Pancreas (tissue), 10 donors: ENCODE measurements around the gene APOF. TPM values are rescaled to one million over a fixed set of nuclear protein-coding genes. Genes with fewer than 3 reads are reported as not detected.
A peak's percentile ranks its signal among the peaks of the same experiment; 100 is the strongest.

Source experiments
- ATAC-seq, 4 donors: fragments of 200-7000 bp; cut with Tn5 transposase; one replicate each; pipeline versions ENCODE4 v1.8.0 to v1.9.1; 2020; ENCODE audit warnings: mild to moderate bottlenecking in 4 of 4, moderate library complexity in 4 of 4
- DNase-seq, 6 donors: peaks; one replicate each; pipeline ENCODE4 v3.0.0-alpha.2; 2020
- FAIRE-seq: peaks from 2 replicates; lab custom pipeline; 2012; peaks lifted over from hg19 to GRCh38; lab: Jason Lieb, UNC
- H3K27ac ChIP-seq, 4 donors: fragments of 200-600 bp; sonication (generic); 1 replicate in 3 of 4; 2 replicates in 1 of 4; pipeline versions ENCODE4 v1.5.0 to v1.8.0; 2020
- H3K27me3 ChIP-seq, 4 donors: fragments of 200-600 bp; one replicate each; pipeline ENCODE4 v1.8.0; 2021
- H3K36me3 ChIP-seq, 3 donors: fragments of 200-600 bp; sonication (generic) in 1 of 3; one replicate each; pipeline versions ENCODE4 v1.5.0 to v1.8.0; 2020 to 2021
- H3K4me1 ChIP-seq, 3 donors: fragments of 200-600 bp; one replicate each; pipeline ENCODE4 v1.8.0; 2021
- H3K4me3 ChIP-seq, 4 donors: fragments of 200-600 bp; sonication (generic) in 2 of 4; one replicate each; pipeline versions ENCODE4 v1.5.0 to v1.8.0; 2020 to 2021
- H3K9me3 ChIP-seq, 4 donors: fragments of 200-600 bp; one replicate each; pipeline ENCODE4 v1.8.0; 2021
- WGBS, 2 donors: extraction: QIAGEN DNeasy Blood & Tissue Kit; methylation state at CpG; one replicate each; pipeline ENCODE4 v1.1.7; 2013; 5-methylcytosine and 5-hydroxymethylcytosine counted together
- intact Hi-C, 3 donors: fragments of 100-400 bp; cut with DNase I; formaldehyde crosslinking; loops; one replicate each; pipeline versions ENCODE4 v1.11.1 to v1.14.2; 2022
- polyA plus RNA-seq, 2 donors: library from polyadenylated mRNA; stranded (reverse); fragments of 200-250 nt; gene quantifications; one replicate each; pipeline ENCODE4 v1.2.3, GENCODE V29; 2013
- total RNA-seq, 6 donors: library from RNA; stranded (reverse); fragmentation: NEBNext Ultra II Directional in 4 of 6; extraction: Animal tissue kit (Norgen Biotek cat#: 25700) in 4 of 6; gene quantifications; one replicate each; pipeline versions ENCODE4 v1.2.1 to v1.2.4, GENCODE V29; 2021 to 2023
- TF ChIP-seq, protein P1 (sequence below), 4 donors: fragments of 200-600 bp; sonication (generic) in 3 of 4; IDR thresholded peaks; one replicate each; pipeline versions ENCODE4 v1.5.0 to v1.8.0; 2021; ENCODE audit warnings: antibody characterized with exemption in 4 of 4
- donor health status: healthy with polysubstance abuse.
- donor health status: DM: no; HTN: no; CAD: no; lungs with moderate emphysema.
- donor health status: DM: no; HTN: no; CAD: no.
- donor health status: control.
- donor health status: control.
- donor health status: Bipolar disorder and iron deficiency.
- donor health status: DM: yes; HTN: yes; CAD: no.
- donor health status: DM: no; HTN: no; CAD: no.
- donor health status: DM: no; HTN: no; CAD: no.
- donor health status: DM: yes; HTN: yes; CAD: no.

The APOF gene
- total and polyA plus RNA-seq, 8 donors: 0.05 to 0.13 TPM; not detected in 6

DNA sequence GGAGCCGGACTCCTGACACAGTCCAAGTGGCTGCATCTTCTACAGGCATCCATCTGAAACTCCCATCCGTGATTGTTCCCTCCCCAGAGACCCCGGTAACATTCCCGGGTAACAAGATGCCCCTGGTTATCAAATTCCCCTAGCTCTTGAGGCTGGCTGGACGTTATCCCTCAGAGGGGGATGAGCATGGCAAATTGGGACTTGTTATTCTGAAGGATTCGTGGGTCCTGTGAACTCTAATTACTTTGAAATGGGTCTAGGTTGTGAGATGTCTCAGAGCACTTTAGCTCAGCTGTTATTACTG is 28.2 kb downstream of the APOF start:
- Histone ChIP-seq H3K27ac (peak overlapping the region; percentile 88 to 97 (median 92)), H3K4me1 (peaks cover 0 to 6% (median 0%) of the 10 kb centered on the region in 3 donors), H3K9me3 (no peaks in the 10 kb centered on the region), H3K4me3 (peak overlapping the region; percentile 37 to 68 (median 51)), H3K36me3 (no peaks in the 10 kb centered on the region), H3K27me3 (no peaks in the 10 kb centered on the region)
- FAIRE-seq: no peak
- DNase-seq: no peak
- TF ChIP-seq, protein P1, sequence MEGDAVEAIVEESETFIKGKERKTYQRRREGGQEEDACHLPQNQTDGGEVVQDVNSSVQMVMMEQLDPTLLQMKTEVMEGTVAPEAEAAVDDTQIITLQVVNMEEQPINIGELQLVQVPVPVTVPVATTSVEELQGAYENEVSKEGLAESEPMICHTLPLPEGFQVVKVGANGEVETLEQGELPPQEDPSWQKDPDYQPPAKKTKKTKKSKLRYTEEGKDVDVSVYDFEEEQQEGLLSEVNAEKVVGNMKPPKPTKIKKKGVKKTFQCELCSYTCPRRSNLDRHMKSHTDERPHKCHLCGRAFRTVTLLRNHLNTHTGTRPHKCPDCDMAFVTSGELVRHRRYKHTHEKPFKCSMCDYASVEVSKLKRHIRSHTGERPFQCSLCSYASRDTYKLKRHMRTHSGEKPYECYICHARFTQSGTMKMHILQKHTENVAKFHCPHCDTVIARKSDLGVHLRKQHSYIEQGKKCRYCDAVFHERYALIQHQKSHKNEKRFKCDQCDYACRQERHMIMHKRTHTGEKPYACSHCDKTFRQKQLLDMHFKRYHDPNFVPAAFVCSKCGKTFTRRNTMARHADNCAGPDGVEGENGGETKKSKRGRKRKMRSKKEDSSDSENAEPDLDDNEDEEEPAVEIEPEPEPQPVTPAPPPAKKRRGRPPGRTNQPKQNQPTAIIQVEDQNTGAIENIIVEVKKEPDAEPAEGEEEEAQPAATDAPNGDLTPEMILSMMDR (IDR thresholded peaks at IDR 0.05): no peak
- 3 to 4% methylated on average over 6 of the region's 6 CpGs for WGBS, 2 donors
- intact Hi-C loops: no loop called here
- no peak for ATAC-seq

DNA sequence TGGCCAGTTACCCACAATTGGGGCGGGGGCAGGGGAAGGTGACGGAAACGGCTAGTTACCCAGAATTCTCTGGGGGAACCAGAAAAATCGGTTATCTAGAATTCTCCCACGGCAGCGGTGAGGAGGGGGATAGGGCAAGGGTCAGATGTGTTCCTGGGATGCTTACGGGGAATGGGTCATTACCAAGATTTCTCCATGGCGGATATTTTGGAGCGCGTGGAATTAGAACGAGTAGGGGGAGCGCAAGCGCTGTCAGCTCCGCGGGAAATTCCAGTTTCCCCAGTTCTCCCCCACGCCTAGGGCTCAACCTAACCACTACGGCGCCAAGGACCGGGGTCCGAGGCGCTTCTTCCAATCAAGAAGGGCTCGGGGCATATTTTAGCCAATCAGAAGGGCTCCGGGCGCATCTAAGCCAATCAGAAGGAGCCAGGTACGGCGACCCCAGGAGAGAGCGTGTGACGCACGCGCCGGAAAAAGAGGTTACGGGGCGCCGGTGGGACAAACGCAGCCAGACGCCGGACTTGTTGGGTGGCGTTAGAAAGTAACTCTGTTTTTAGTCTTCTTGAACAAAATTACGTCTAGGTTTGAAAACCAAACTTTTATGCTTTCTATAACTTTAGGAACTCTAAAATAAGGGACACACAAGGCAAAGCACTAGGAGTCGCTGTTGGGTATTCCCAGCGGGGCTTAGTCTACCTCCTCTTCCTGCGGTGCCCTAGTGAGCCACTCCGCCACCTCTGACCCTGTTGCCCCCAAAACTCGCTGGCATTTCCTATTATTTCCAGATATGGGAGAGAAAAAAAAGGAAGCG is 28.8 kb downstream of the APOF start, which contains the start of gene PAN2:
TSS of gene PAN2 (minus strand) at position 322 of the 811 bp plus-strand sequence. CDS start 906 bp downstream, outside the sequence.
- Histone ChIP-seq H3K4me1 (peaks cover 0 to 6% (median 0%) of the 10 kb centered on the region in 3 donors), H3K27me3 (no peaks in the 10 kb centered on the region), H3K27ac (peak within 1 kb of the TSS; percentile 88 to 97 (median 92)), H3K9me3 (no peaks in the 10 kb centered on the region), H3K4me3 (peak within 1 kb of the TSS; percentile 37 to 68 (median 51)), H3K36me3 (no peaks in the 10 kb centered on the region)
- peak; percentile 91 to 96 (median 95) for DNase-seq
- intact Hi-C loops: no loop called here
- peak; percentile 97 to 99 (median 99) for ATAC-seq
- TF ChIP-seq, protein P1 (IDR thresholded peaks at IDR 0.05): peak in 2 of 4 donors; percentile 13 to 22
- peak; percentile 9 for FAIRE-seq
- 0% methylated on average over 45 of the region's 45 CpGs for WGBS, 2 donors

DNA sequence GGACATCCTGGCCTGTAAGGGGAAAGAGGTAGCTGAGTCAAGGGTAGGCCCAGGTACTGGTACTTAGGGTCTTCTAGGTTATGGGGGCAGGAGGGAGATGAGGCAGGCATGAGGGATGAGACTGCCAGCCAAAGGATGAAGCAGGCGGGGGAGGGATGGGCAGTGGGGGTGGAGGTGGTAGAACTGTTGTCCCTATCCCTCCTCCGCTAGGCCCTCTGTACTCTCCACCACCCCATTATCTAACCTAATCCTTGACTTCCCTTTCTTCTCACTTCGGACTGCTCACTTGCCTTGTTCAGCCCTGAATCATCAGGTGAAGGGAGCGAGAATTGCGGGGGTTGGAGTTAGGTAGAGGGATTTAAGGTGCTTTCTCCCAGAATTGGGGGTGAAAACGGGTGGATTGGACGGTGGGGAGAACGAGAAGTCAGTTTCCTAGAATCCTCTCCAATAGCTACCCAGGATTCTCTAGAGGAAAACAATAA is 29.4 kb downstream of the APOF start:
- H3K4me3 ChIP-seq: peak overlapping the region; percentile 37 to 68 (median 51)
- intact Hi-C loops: no loop called here
- FAIRE-seq: no peak
- H3K4me1 ChIP-seq: peaks cover 0 to 6% (median 0%) of the 10 kb centered on the region in 3 donors
- ATAC-seq: peak; percentile 2 to 15 (median 6)
- DNase-seq: peak in 1 of 6 donors; percentile 19
- TF ChIP-seq, protein P1 (IDR thresholded peaks at IDR 0.05): no peak
- no peaks in the 10 kb centered on the region for H3K36me3 ChIP-seq
- peak overlapping the region; percentile 88 to 97 (median 92) for H3K27ac ChIP-seq
- no peaks in the 10 kb centered on the region for H3K9me3 ChIP-seq
- H3K27me3 ChIP-seq: no peaks in the 10 kb centered on the region
- 20 to 25% methylated on average over 7 to 8 of the region's 8 CpGs for WGBS, 2 donors

DNA sequence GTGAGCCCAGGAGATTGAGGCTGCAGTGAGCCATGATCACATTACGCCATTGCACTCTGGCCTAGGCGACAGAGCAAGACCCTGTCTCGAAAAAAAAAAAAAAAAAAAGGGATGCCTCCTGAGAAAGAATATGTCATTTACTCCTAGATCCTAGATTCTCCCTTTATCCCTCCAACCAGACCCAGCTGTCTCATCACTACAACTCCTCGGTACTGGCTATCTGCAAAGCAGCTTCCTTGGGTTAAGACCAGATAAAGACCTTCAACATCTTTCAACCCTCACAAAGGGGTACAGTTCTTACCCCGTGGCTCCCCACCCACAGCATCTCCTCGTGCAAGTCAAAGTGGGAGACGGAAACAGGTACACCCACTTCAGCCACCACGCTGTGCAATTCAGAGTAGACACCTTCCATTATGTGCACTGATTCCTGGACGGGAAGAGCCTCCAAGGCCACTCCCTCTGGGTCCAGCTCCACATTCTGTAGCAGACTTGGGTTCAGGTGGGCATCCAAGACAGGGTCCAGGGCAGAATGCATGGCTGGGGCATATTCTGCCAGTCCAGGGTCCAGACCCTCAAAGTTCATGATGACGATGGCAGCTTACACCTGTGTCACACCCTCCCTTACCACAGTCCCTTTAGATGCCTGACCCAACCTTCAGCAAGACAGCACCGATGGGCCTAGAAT is 30.0 kb downstream of the APOF start:
- no peak for ATAC-seq
- Histone ChIP-seq H3K4me1 (peaks cover 0 to 6% (median 0%) of the 10 kb centered on the region in 3 donors), H3K4me3 (peak overlapping the region in 3 of 4 donors; percentile 37 to 68 (median 51)), H3K27ac (peak overlapping the region in 2 of 4 donors; percentile 92 to 97), H3K27me3 (no peaks in the 10 kb centered on the region), H3K9me3 (no peaks in the 10 kb centered on the region), H3K36me3 (peaks cover 0 to under 1% (median 0%) of the 10 kb centered on the region in 3 donors)
- FAIRE-seq: no peak
- WGBS, 2 donors: 90 to 96% methylated on average over 11 of the region's 11 CpGs
- intact Hi-C loops: no loop called here
- TF ChIP-seq, protein P1 (IDR thresholded peaks at IDR 0.05): no peak
- peak in 1 of 6 donors; percentile 45 for DNase-seq
